Liver (tissue), 9 donors: ENCODE measurements around the gene NCDN. TPM values are rescaled to one million over a fixed set of nuclear protein-coding genes. Genes with fewer than 3 reads are reported as not detected.

ENCODE experiments used
- DNase-seq: peaks from one replicate; pipeline ENCODE4 v3.0.0-alpha.2; 2017; ENCODE audit warnings: low spot score
- H3K27ac ChIP-seq, 2 donors: one replicate each; pipeline ENCODE4 v1.7.0; 2013; ENCODE audit warnings: inconsistent platforms in 2 of 2, low read length in 2 of 2, control low read depth in 1 of 2, low read depth in 1 of 2, mild to moderate bottlenecking in 1 of 2
- H3K27me3 ChIP-seq, 4 donors: one replicate each; pipeline versions ENCODE4 v1.6.1 to v1.7.0; 2013; ENCODE audit warnings: low read length in 3 of 4, inconsistent platforms in 1 of 4, mild to moderate bottlenecking in 1 of 4, moderate library complexity in 1 of 4; ENCODE audit not compliant: control insufficient read depth in 4 of 4, insufficient read depth in 4 of 4
- H3K36me3 ChIP-seq, 4 donors: one replicate each; pipeline versions ENCODE4 v1.6.1 to v1.7.0; 2013; ENCODE audit warnings: low read length in 3 of 4, mild to moderate bottlenecking in 3 of 4, low read depth in 1 of 4, moderate library complexity in 1 of 4; ENCODE audit not compliant: control insufficient read depth in 4 of 4, insufficient read depth in 3 of 4
- H3K4me1 ChIP-seq, 4 donors: one replicate each; pipeline versions ENCODE4 v1.6.1 to v1.7.0; 2013; ENCODE audit warnings: low read length in 3 of 4, mild to moderate bottlenecking in 3 of 4, moderate library complexity in 1 of 4; ENCODE audit not compliant: control insufficient read depth in 4 of 4, insufficient read depth in 4 of 4
- H3K4me3 ChIP-seq, 3 donors: one replicate each; pipeline versions ENCODE4 v1.6.1 to v1.7.0; 2013; ENCODE audit warnings: low read length in 3 of 3, control low read depth in 1 of 3, low read depth in 1 of 3, mild to moderate bottlenecking in 1 of 3
- H3K9ac ChIP-seq, 2 donors: one replicate each; pipeline ENCODE4 v1.7.0; 2013; ENCODE audit warnings: low read length in 2 of 2, mild to moderate bottlenecking in 2 of 2, moderate library complexity in 2 of 2, control low read depth in 1 of 2, low read depth in 1 of 2
- H3K9me3 ChIP-seq, 4 donors: one replicate each; pipeline versions ENCODE4 v1.6.1 to v1.7.0; 2013; ENCODE audit warnings: low read length in 3 of 4; ENCODE audit not compliant: control insufficient read depth in 4 of 4
- CTCF ChIP-seq: fragments of 150-350 bp; IDR thresholded peaks from 2 replicates; pipeline ENCODE4 v1.5.1; 2017; ENCODE audit warnings: improper control_type of control experiment, low read depth, low read length; ENCODE audit not compliant: missing input control
- EGR1 ChIP-seq, 2 donors: IDR thresholded peaks; 2 replicates each; pipeline ENCODE4 v1.6.1; 2016 to 2018; ENCODE audit warnings: antibody characterized with exemption in 2 of 2, low read depth in 2 of 2
- FOXA1 ChIP-seq: IDR thresholded peaks from 2 replicates; pipeline ENCODE4 v1.6.1; 2016; ENCODE audit warnings: antibody characterized with exemption
- FOXA2 ChIP-seq: IDR thresholded peaks from 2 replicates; pipeline ENCODE4 v1.6.1; 2016; ENCODE audit warnings: antibody characterized with exemption
- GABPA ChIP-seq, 2 donors: IDR thresholded peaks in 1 of 2; conservative IDR thresholded peaks in 1 of 2; 2 replicates each; pipeline ENCODE4 v1.6.1; 2016; ENCODE audit warnings: antibody characterized with exemption in 2 of 2, mild to moderate bottlenecking in 1 of 2, moderate library complexity in 1 of 2
- HNF4A ChIP-seq, 2 donors: conservative IDR thresholded peaks; 2 replicates each; pipeline ENCODE4 v1.6.1; 2016; ENCODE audit warnings: antibody characterized with exemption in 2 of 2, mild to moderate bottlenecking in 2 of 2
- HNF4G ChIP-seq: IDR thresholded peaks from 2 replicates; pipeline ENCODE4 v1.6.1; 2016; ENCODE audit warnings: antibody characterized with exemption
- JUND ChIP-seq, 2 donors: IDR thresholded peaks; 2 replicates each; pipeline ENCODE4 v1.6.1; 2016; ENCODE audit warnings: antibody characterized with exemption in 2 of 2
- MAX ChIP-seq: IDR thresholded peaks from 2 replicates; pipeline ENCODE4 v1.6.1; 2016; ENCODE audit warnings: antibody characterized with exemption
- NR2F2 ChIP-seq: IDR thresholded peaks from 2 replicates; pipeline ENCODE4 v1.6.1; 2016; ENCODE audit warnings: antibody characterized with exemption
- RAD21 ChIP-seq, 2 donors: IDR thresholded peaks; 2 replicates each; pipeline ENCODE4 v1.6.1; 2016; ENCODE audit warnings: antibody characterized with exemption in 2 of 2, mild to moderate bottlenecking in 2 of 2
- REST ChIP-seq: IDR thresholded peaks from 2 replicates; pipeline ENCODE4 v1.6.1; 2016; ENCODE audit warnings: antibody characterized with exemption, mild to moderate bottlenecking
- RXRA ChIP-seq, 2 donors: IDR thresholded peaks; 2 replicates each; pipeline ENCODE4 v1.6.1; 2017 to 2018; ENCODE audit warnings: antibody characterized with exemption in 2 of 2, mild to moderate bottlenecking in 1 of 2
- SP1 ChIP-seq: IDR thresholded peaks from 2 replicates; pipeline ENCODE4 v1.6.1; 2018; ENCODE audit warnings: antibody characterized with exemption, mild to moderate bottlenecking
- TAF1 ChIP-seq: conservative IDR thresholded peaks from 2 replicates; pipeline ENCODE4 v1.6.1; 2016; ENCODE audit warnings: antibody characterized with exemption, mild to moderate bottlenecking
- YY1 ChIP-seq: IDR thresholded peaks from 2 replicates; pipeline ENCODE4 v1.6.1; 2016; ENCODE audit warnings: antibody characterized with exemption, mild to moderate bottlenecking
- WGBS: extraction: QIAGEN DNeasy Blood & Tissue Kit; methylation state at CpG from one replicate; pipeline ENCODE4 v1.1.7; 2013; 5-methylcytosine and 5-hydroxymethylcytosine counted together
- polyA plus RNA-seq, 2 donors: library from polyadenylated mRNA; stranded (reverse) in 1 of 2; unstranded in 1 of 2; fragments of 200-250 nt in 1 of 2; fragments of >200 nt in 1 of 2; fragmentation: Nextera tagmentation in 1 of 2; extraction: Ambion mirVana in 1 of 2; gene quantifications; one replicate each; pipeline versions ENCODE4 v1.2.1 to v1.2.3, GENCODE V29; 2013 to 2015
- total RNA-seq, 2 donors: library from RNA; depleted of rRNA; stranded (reverse); fragments of >200 nt; gene quantifications; one replicate each; pipeline ENCODE4 v1.2.3, GENCODE V29; 2014
- TF ChIP-seq, protein P1 (sequence below): IDR thresholded peaks from 2 replicates; pipeline ENCODE4 v1.6.1; 2016; ENCODE audit warnings: antibody characterized with exemption
- TF ChIP-seq, protein P2 (sequence below): IDR thresholded peaks from 2 replicates; pipeline ENCODE4 v1.6.1; 2016; ENCODE audit warnings: antibody characterized with exemption
- donor health status: healthy.
- donor health status: healthy.
- donor health status: healthy.
- donor health status: healthy.
- donor health status: healthy.

Gene NCDN
- total and polyA plus RNA-seq, 4 donors = 2.7 to 7.9 (median 5.6) TPM

DNA sequence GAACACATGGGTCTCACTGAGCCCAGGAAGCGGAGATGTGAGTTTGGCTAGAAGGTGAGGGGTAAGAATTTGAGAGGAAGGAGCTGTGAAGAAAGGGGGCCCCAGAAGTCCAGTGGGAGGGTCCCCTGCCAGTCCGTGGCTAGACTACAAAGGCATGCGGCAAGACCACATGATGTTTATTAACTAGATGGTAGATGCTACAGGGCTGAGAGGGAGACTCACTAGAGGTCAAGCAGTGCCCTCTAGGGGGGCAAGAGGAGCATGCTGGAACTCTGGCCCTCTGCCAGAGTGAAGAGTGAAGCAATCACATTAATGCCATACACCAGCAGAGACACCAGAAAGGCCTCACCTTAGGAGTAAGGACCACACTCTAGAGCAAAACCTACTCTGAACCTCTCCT is 12.6 kb upstream of the NCDN start:
- TF ChIP-seq CTCF (peak; percentile 42), NR2F2 (peak; percentile 45), RXRA (IDR thresholded peaks at IDR 0.05) (peak in 1 of 2 donors; percentile 39), TAF1 (no peak), RAD21 (IDR thresholded peaks at IDR 0.05) (peak; percentile 76), REST (no peak), FOXA2 (no peak), FOXA1 (no peak), HNF4A (conservative IDR thresholded peaks at IDR 0.05) (peak; percentile 9 to 69), EGR1 (IDR thresholded peaks at IDR 0.05; ENCODE audit: low read depth in 2 of 2) (no peak)
- TF ChIP-seq, protein P1, sequence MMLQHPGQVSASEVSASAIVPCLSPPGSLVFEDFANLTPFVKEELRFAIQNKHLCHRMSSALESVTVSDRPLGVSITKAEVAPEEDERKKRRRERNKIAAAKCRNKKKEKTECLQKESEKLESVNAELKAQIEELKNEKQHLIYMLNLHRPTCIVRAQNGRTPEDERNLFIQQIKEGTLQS = no peak
- TF ChIP-seq, protein P2, sequence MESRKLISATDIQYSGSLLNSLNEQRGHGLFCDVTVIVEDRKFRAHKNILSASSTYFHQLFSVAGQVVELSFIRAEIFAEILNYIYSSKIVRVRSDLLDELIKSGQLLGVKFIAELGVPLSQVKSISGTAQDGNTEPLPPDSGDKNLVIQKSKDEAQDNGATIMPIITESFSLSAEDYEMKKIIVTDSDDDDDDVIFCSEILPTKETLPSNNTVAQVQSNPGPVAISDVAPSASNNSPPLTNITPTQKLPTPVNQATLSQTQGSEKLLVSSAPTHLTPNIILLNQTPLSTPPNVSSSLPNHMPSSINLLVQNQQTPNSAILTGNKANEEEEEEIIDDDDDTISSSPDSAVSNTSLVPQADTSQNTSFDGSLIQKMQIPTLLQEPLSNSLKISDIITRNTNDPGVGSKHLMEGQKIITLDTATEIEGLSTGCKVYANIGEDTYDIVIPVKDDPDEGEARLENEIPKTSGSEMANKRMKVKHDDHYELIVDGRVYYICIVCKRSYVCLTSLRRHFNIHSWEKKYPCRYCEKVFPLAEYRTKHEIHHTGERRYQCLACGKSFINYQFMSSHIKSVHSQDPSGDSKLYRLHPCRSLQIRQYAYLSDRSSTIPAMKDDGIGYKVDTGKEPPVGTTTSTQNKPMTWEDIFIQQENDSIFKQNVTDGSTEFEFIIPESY = no peak
- H3K4me1 ChIP-seq = peaks cover 0 to 10% (median 6%) of the 10 kb centered on the region in 4 donors
- H3K9ac ChIP-seq = no peak overlapping the region
- H3K27ac ChIP-seq = no peak overlapping the region
- H3K27me3 ChIP-seq = no peaks in the 10 kb centered on the region
- no peak overlapping the region for H3K4me3 ChIP-seq
- peaks cover 1 to 12% (median 5%) of the 10 kb centered on the region in 4 donors for H3K36me3 ChIP-seq
- 78% methylated on average over 3 of the region's 3 CpGs for WGBS
- no peaks in the 10 kb centered on the region for H3K9me3 ChIP-seq
- peak; percentile 71 for DNase-seq

DNA sequence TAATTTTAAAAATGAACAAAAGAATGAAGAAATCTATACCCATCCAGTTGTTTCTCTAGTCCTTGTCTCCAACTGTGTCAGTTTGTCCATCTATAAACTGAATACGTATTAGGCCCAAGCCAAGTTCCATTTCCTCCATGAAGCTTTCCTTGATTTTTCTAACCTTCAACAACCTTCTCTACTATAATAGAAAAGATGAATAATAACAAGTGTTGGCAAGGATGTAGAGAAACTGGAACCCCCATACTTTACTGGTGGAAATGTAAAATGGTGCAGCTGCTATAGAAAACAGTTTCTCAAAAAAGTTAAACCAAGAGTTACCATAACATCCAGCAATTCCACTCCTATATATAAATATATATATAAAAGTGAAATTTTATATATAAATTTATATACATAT is 11.0 kb upstream of the NCDN start:
- WGBS = 97% methylated on average over 1 of the region's 1 CpG
- H3K4me1 ChIP-seq = peaks cover 0 to 9% (median 4%) of the 10 kb centered on the region in 4 donors
- no peak overlapping the region for H3K27ac ChIP-seq
- peaks cover 1 to 18% (median 13%) of the 10 kb centered on the region in 4 donors for H3K36me3 ChIP-seq
- DNase-seq = no peak
- no peaks in the 10 kb centered on the region for H3K9me3 ChIP-seq
- no peaks in the 10 kb centered on the region for H3K27me3 ChIP-seq
- H3K9ac ChIP-seq = no peak overlapping the region
- H3K4me3 ChIP-seq = no peak overlapping the region
- TF ChIP-seq JUND (IDR thresholded peaks at IDR 0.05) = no peak
- TF ChIP-seq SP1 = no peak
- TF ChIP-seq YY1 = no peak
- no peak for TF ChIP-seq CTCF
- no peak for TF ChIP-seq FOXA2
- TF ChIP-seq, protein P1 = no peak
- no peak for TF ChIP-seq GABPA (IDR thresholded peaks at IDR 0.05 in 1 of 2, conservative IDR thresholded peaks at IDR 0.05 in 1 of 2)
- TF ChIP-seq RXRA (IDR thresholded peaks at IDR 0.05) = no peak
- no peak for TF ChIP-seq NR2F2
- TF ChIP-seq MAX = no peak
- no peak for TF ChIP-seq HNF4G
- TF ChIP-seq HNF4A (conservative IDR thresholded peaks at IDR 0.05) = no peak
- no peak for TF ChIP-seq RAD21 (IDR thresholded peaks at IDR 0.05)
